OCI-LY7 (cell line): ENCODE data around the gene TMEM255B.

ENCODE experiments used
- CTCF ChIP-seq: fragments of 200-600 bp; sonication (generic); conservative IDR thresholded peaks from 2 replicates; pipeline ENCODE4 v1.5.1; 2014; ENCODE audit warnings: mild to moderate bottlenecking, antibody characterized with exemption, low read length, moderate library complexity, mixed read lengths
- EZH2phosphoT487 ChIP-seq: fragments of 200-600 bp; sonication (generic); IDR thresholded peaks from 2 replicates; pipeline ENCODE4 v1.6.1; 2018; ENCODE audit warnings: low read depth, borderline replicate concordance, mild to moderate bottlenecking, mixed run types, antibody characterized with exemption, low read length, moderate library complexity, mixed read lengths

GRCh38 chr13:113845055-113845454 lies 86.0 kb downstream of the TMEM255B start:
- TF ChIP-seq CTCF (no peak), EZH2phosphoT487 (no peak)
